Measurements from ENCODE around the gene DOCK7.

DOCK7 gene

DNA sequence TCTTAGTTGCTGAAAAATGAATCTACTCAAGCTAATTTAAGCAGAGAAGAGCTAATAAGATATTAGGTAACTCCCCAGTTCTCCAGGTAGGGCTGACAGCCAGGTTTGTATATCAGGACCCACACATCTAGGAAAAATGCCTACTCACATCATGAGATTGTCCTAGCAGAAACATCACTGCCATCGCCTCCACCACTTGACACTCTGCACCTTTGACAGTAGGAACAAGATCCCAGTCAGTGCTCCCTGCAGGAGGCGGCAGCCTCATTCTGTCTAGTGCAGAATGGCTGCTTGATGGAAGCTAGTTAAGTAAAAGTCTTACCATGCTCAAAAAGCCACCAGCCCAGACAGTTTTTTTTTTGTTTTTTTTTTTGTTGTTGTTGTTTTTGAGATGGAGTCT is 282.9 kb downstream of the DOCK7 start:
- no peak for DNase-seq
